Left ventricle myocardium superior (tissue), 1 donor: ENCODE results near the gene TRIM44. TPM values are rescaled to one million over a fixed set of nuclear protein-coding genes. Genes with fewer than 3 reads are reported as not detected.
"Not testable (repeated sequence)": the region's sequence is repeated elsewhere in the genome, so short reads cannot be mapped to it uniquely, and the experiment has no call there.

ENCODE experiments used
- ATAC-seq: fragments of 200-7000 bp; cut with Tn5 transposase; one replicate; pipeline ENCODE4 v1.9.1; 2020; ENCODE audit warnings: mild to moderate bottlenecking, moderate library complexity
- DNase-seq: peaks from one replicate; pipeline ENCODE4 v3.0.0-alpha.2; 2020
- intact Hi-C: fragments of 100-400 bp; cut with micrococcal nuclease; formaldehyde crosslinking; loops from one replicate; pipeline ENCODE4 v1.11.0; 2022
- total RNA-seq: library from RNA; stranded (reverse); fragmentation: NEBNext Ultra II Directional; extraction: Animal tissue kit (Norgen Biotek cat#: 25700); gene quantifications from one replicate; pipeline ENCODE4 v1.2.1, GENCODE V29; 2021
- donor health status: DM: no; HTN: yes; CAD: no; lungs with severe emphysema.

TRIM44 gene
- total RNA-seq, 1 donor from 2014 or later, result 38.5 TPM

DNA sequence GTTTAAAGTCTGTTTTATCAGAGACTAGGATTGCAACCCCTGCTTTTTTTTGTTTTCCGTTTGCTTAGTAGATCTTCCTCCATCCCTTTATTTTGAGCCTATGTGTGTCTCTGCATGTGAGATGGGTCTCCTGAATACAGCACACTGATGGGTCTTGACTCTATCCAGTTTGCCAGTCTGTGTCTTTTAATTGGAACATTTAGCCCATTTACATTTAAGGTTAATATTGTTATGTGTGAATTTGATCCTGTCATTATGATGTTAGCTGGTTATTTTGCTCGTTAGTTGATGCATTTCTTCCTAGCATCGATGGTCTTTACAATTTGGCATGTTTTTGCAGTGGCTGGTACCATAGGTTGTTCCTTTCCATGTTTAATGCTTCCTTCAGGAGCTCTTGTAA, 114.7 kb downstream of the TRIM44 start:
- intact Hi-C loops, DNase-seq, ATAC-seq: not testable (repeated sequence)

- intact Hi-C loops, DNase-seq, ATAC-seq: not testable (repeated sequence)
Observed at GRCh38 chr11:35778943-35779342, 116.4 kb downstream of the TRIM44 start.

DNA sequence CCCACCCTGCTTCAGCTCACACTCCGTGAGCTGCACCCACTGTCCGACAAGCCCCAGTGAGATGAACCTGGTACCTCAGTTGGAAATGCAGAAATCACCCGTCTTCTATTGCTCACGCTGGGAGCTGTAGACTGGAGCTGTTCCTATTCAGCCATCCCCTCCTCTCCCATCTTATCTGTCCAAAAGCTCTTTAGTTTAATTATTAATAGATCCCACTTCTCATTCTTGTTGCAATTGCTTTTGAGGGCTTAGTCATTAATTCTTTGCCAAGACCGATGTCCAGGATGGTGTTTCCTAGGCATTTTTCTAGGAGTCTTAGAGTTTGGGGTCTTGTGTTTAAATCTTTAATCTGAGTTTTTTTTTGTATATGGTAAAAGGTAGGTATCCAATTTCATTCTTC, 116.8 kb downstream of the TRIM44 start:
- DNase-seq, result no peak
- intact Hi-C loops, result no loop called here
- no peak for ATAC-seq

DNA sequence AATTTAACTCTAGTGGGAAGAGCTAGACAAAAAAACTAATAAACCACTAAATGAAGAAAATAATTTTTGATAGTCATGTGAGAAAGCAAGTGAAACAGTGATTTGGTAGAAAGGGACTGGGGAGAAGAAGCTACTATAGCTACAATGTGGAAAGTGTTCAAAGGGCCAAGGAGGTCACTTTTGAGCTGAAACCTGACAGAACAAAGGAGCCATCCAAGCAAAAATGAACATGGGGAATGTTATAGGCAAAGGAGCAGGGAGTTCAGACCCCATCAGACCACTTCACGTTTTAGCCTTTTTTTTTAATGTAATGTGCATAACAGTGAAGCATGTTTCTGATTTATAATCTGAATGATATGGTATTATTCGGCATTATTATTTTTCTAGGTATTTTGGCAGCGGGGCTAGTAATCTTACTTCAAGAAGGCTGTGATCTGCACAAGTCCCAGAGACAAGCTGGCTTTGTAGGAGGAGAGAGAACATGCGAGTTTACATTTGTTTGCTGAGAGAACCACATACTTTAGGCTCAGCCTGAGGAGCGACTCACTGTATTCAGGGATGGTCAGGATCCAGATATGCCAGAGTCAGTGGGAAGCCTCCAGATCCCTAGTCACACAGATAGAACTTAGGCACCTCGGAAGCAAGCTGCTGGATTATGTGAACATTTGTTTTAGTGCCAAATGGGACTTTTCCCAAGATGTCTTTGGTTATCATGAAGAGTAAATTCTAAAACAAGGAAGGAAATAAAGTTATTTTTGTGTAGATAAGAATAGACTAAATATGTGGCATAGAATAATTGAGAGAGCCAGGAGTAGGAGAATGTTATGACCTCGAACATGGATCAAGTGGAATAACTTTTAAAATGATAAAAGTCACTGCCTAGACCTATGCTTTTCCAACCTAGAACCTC, 118.6 kb downstream of the TRIM44 start:
- intact Hi-C loops, result no loop called here
- ATAC-seq, result no peak
- no peak for DNase-seq

GRCh38 chr11:35781861-35782470, 119.4 kb downstream of the TRIM44 start:
- no peak for ATAC-seq
- no peak for DNase-seq
- intact Hi-C loops, result no loop called here

GRCh38 chr11:35783809-35784208, 121.2 kb downstream of the TRIM44 start:
- intact Hi-C loops, result no loop called here
- no peak for DNase-seq
- no peak for ATAC-seq

- ATAC-seq, result no peak
- intact Hi-C loops, result no loop called here
- no peak for DNase-seq
Observed at GRCh38 chr11:35784699-35785098, 122.1 kb downstream of the TRIM44 start.

GRCh38 chr11:35785287-35786167, 123.0 kb downstream of the TRIM44 start:
- DNase-seq (no peak), ATAC-seq (no peak)
- intact Hi-C loops, result no loop called here

DNA sequence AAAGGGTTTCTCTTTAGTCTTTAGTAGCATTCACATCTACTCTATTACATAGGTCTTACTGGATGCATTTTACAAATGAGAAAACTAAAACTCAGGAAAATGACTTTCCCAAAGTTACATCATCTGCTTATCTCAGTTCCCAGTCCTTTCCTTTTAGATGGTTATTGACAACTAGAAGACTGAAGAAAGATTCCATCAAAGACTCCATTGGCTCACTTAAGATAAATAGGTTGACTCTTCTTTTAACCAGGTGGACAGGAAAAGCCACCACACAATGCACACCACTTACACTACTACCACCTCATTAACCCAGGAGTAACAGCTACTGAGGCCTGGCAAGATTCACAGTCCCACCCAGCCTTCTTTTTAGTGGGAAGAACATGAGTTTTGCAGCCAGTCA, 123.6 kb downstream of the TRIM44 start:
- DNase-seq (no peak), ATAC-seq (no peak)
- intact Hi-C loops, result no loop called here

DNA sequence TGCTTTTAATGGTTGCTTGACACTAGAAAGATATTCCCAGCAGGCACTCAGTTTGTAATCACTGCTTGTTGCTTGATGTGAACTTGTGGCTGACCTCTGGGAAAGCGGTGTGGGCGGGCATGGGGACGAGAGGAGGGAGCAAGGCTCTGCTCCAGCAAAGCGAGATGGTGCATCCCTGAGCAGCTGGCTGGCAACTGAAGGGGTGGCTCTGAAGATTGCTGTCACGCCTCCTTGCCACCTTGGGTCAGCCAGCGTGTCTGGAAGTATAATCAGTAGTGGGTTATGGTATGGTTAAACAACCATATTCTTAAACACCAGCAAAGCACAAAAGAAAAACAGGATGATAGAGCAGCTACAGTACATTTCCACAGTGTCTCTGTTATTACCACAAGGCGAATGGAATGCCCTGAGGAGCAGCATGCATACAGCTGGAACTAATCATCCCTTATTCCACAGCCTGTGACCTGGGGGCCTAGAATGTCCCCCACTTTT, 124.5 kb downstream of the TRIM44 start:
- ATAC-seq (peak; percentile 50), DNase-seq (peak; percentile 35)
- intact Hi-C loops, result no loop called here

DNA sequence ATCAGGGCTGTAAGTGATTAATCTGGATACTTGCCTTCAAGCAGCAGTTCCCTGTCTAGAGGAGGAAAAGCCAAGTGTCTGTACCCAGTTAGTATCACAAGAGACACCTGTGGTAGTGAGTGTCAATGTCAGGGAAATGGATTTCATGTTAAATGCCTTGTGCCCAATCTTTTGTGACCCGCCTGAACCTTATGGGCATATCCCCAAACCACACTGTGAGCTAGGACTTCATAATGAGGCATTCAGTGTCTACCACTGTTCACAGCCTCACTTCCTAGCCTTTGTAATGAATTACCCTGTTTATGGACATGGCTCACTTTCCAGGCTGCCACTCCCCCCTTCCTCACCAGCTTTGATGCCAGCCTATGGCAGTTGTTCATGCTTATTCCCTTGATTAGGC, 125.1 kb downstream of the TRIM44 start:
- ATAC-seq, result no peak
- intact Hi-C loops, result no loop called here
- DNase-seq, result no peak

- intact Hi-C loops, result no loop called here
- ATAC-seq (peak; percentile 28), DNase-seq (no peak)
Observed at GRCh38 chr11:35791088-35791958, 128.7 kb downstream of the TRIM44 start.

GRCh38 chr11:35792148-35792845, 129.7 kb downstream of the TRIM44 start:
- intact Hi-C loops, result no loop called here
- DNase-seq (no peak), ATAC-seq (peak; percentile 57)

DNA sequence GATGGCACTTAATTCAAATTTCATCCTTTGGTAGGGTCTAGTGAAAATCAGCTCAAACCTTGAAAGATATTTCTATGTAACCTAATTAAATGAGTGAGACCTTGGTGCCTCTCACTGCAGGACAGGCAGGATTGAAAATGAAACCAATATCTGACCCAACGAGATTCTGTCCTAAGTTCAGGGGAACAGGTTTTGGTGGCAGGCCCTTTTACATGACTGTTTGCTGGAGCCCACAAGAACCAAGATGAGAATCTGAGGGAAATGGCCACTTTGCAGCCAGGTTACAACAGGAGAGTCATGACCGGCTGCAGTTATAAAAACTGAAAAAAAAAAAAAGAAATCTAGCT, 130.2 kb downstream of the TRIM44 start:
- intact Hi-C loops, result no loop called here
- DNase-seq (no peak), ATAC-seq (no peak)

DNA sequence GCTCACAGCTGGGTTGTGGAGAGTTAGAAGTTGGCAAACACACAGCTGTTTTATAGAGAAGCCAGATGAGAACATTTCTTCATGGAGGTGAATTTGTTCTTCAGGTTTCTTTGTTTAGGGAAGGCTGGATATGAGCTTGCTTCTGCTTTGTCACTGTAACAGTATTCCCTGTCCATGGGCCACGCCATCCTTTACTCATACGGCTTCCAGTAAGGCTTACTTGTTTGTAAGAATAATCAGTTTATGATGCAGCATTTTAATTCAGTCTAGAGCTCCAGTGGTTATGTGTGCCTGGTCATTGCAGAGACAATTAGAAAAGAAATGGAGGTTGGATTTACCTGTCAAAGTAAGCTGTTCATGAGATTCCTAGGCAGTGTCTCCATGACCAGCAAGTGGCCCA, 131.8 kb downstream of the TRIM44 start:
- ATAC-seq, result no peak
- intact Hi-C loops, result no loop called here

DNA sequence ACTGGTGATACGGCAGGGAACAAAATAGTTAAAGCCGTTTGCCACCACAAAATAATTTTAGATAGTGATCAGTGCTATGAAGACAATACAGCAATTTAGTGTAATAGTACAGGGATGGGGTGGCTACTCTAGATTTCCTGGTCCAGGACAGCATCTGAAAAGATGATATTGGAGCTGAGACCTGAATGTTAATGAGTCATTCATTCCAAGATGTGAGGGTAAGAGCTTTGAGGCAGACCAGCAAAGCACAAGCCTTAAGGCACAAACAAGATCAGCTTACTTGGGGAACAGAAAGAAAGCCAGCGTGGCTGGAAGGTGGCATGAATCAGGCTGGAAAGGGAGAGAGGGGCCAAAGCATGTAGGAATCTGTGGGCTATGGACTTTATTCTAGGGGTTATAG, 132.3 kb downstream of the TRIM44 start:
- intact Hi-C loops, result no loop called here
- ATAC-seq (no peak), DNase-seq (no peak)

More for the DNA sequence above, 131.8 kb downstream of the TRIM44 start:
- DNase-seq, result no peak

- intact Hi-C loops, result no loop called here
- DNase-seq (no peak), ATAC-seq (no peak)
Observed at GRCh38 chr11:35796562-35796961, 134.0 kb downstream of the TRIM44 start.

DNA sequence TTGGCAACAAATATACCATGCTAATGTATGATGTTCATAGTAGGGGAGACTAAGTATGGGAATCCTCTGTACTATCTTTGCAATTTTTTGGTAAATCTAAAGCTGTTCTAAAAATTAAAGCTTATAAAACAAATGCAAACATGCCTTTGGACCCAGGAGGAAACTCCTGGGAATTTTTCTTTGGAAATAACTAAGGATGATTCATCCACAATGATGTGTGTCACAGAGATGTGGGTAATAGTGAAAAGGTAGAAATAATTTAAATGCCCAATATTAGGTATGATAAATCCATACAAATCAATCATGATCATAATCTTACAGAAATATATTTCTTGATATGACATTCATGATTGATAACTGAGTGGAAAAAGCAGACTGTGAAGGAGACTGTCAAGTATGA, 135.8 kb downstream of the TRIM44 start:
- ATAC-seq (no peak), DNase-seq (no peak)
- intact Hi-C loops, result no loop called here
